Lower lobe of right lung (tissue), 2 donors: ENCODE results near the gene PRELID3B. TPM values are rescaled to one million over a fixed set of nuclear protein-coding genes. Genes with fewer than 3 reads are reported as not detected.
A peak's percentile ranks its signal among the peaks of the same experiment; 100 is the strongest.

Experiments used
- ATAC-seq, 2 donors: fragments of 200-7000 bp; cut with Tn5 transposase; one replicate each; pipeline ENCODE4 v1.9.1; 2020 to 2022; ENCODE audit warnings: mild to moderate bottlenecking in 2 of 2, moderate library complexity in 2 of 2
- DNase-seq: peaks from one replicate; pipeline ENCODE4 v3.0.0-alpha.2; 2020
- H3K27ac ChIP-seq: fragments of 200-600 bp; one replicate; pipeline ENCODE4 v1.8.0; 2022
- H3K27me3 ChIP-seq: fragments of 200-600 bp; one replicate; pipeline ENCODE4 v1.8.0; 2022; ENCODE audit warnings: low read depth
- H3K36me3 ChIP-seq: fragments of 200-600 bp; one replicate; pipeline ENCODE4 v1.8.0; 2022; ENCODE audit warnings: mild to moderate bottlenecking
- H3K4me1 ChIP-seq: fragments of 200-600 bp; one replicate; pipeline ENCODE4 v1.8.0; 2022
- H3K4me3 ChIP-seq: fragments of 200-600 bp; one replicate; pipeline ENCODE4 v1.8.0; 2022; ENCODE audit warnings: mild to moderate bottlenecking
- H3K9me3 ChIP-seq: fragments of 200-600 bp; one replicate; pipeline ENCODE4 v1.8.0; 2022
- intact Hi-C: fragments of 100-400 bp; cut with DNase I; formaldehyde crosslinking; loops from one replicate; pipeline ENCODE4 v1.11.0; 2022
- total RNA-seq: library from RNA; stranded (reverse); fragmentation: NEBNext Ultra II Directional; extraction: Animal tissue kit (Norgen Biotek cat#: 25700); gene quantifications from one replicate; pipeline ENCODE4 v1.2.1, GENCODE V29; 2021
- TF ChIP-seq, protein P1 (sequence below): fragments of 200-600 bp; IDR thresholded peaks from one replicate; pipeline ENCODE4 v1.8.0; 2022; ENCODE audit warnings: antibody characterized with exemption, mild to moderate bottlenecking
- donor health status: DM: no; HTN: yes; CAD: no; lungs with severe emphysema.

Gene PRELID3B
- total RNA-seq, 1 donor from 2014 or later = 43.0 TPM

DNA sequence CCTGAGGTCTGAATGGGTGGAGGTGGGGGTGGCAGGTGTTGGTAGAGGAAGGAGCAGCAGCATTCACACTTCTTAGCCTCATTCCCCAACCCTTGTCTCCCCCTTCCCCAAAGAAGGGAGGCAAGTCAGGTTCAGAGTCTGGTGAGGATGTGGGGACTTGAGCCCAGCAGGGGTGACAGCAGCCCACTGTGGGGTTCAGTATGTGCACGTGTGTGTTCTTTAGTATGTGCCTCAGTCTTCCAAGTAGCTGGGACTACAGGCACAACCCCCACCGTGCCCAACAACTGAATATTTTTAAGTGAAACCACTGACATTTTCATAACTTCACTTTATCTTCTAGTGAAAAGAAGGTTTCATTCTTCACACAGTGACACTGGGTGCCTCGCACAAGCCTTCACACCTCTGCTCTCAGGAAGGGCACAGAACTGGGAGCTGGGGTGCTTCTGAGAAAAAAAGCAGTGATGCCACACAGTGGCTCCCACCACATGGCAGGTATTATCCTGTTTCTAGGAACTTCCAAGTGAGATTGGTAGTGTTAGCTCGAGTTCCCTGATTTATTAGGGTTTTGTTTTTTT lies 33.4 kb upstream of the PRELID3B start:
- H3K27me3 ChIP-seq = no peaks in the 10 kb centered on the region
- intact Hi-C loops = no loop called here
- H3K4me1 ChIP-seq = no peaks in the 10 kb centered on the region
- no peak overlapping the region for H3K27ac ChIP-seq
- DNase-seq (no peak), ATAC-seq (no peak)
- no peaks in the 10 kb centered on the region for H3K9me3 ChIP-seq
- no peaks in the 10 kb centered on the region for H3K36me3 ChIP-seq
- no peak overlapping the region for H3K4me3 ChIP-seq
- TF ChIP-seq, protein P1, sequence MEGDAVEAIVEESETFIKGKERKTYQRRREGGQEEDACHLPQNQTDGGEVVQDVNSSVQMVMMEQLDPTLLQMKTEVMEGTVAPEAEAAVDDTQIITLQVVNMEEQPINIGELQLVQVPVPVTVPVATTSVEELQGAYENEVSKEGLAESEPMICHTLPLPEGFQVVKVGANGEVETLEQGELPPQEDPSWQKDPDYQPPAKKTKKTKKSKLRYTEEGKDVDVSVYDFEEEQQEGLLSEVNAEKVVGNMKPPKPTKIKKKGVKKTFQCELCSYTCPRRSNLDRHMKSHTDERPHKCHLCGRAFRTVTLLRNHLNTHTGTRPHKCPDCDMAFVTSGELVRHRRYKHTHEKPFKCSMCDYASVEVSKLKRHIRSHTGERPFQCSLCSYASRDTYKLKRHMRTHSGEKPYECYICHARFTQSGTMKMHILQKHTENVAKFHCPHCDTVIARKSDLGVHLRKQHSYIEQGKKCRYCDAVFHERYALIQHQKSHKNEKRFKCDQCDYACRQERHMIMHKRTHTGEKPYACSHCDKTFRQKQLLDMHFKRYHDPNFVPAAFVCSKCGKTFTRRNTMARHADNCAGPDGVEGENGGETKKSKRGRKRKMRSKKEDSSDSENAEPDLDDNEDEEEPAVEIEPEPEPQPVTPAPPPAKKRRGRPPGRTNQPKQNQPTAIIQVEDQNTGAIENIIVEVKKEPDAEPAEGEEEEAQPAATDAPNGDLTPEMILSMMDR = no peak

DNA sequence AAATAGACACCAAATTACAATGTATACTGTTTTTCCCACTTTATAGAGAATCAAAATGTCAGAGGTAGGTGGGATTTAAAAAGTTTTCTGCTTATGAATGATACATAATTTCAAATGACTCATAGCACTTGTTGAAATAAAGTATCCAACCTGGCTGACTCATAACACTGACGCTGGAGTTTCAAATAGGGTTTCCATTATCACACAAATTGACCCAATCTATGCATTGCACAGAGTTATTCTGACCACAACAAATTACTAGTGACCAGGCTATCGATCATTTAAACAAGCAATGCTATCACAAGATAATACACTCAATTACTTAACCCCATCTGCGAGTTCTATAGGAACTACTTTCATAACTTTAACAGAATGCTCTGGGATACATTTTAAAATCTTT lies 31.9 kb upstream of the PRELID3B start:
- Histone ChIP-seq H3K9me3 (no peaks in the 10 kb centered on the region), H3K27me3 (no peaks in the 10 kb centered on the region), H3K4me1 (peaks cover under 1% of the 10 kb centered on the region), H3K36me3 (no peaks in the 10 kb centered on the region), H3K27ac (no peak overlapping the region), H3K4me3 (no peak overlapping the region)
- intact Hi-C loops = no loop called here
- ATAC-seq (no peak), DNase-seq (no peak)
- TF ChIP-seq, protein P1 = no peak

DNA sequence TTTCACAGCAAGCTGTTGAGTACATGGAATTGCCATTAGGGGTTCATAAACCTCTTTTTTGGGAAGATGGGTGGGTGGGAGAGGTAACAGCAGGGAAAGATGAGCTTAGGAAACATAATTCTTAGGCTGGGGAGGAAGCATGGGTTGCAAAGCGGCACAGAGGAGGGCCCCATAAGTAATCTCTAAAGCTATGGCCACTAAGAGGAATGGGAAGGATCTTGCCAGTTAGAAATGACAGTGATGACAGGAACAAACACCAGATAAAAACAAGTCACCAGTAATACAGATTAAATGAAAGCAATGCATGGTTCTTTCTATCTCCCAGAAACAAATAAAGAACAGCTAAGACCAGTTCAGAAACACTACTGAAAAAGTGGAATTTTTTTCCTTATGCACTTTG lies 31.0 kb upstream of the PRELID3B start:
- TF ChIP-seq, protein P1 = no peak
- Histone ChIP-seq H3K36me3 (no peaks in the 10 kb centered on the region), H3K27me3 (no peaks in the 10 kb centered on the region), H3K27ac (no peak overlapping the region), H3K9me3 (no peaks in the 10 kb centered on the region), H3K4me3 (no peak overlapping the region), H3K4me1 (peaks cover 4% of the 10 kb centered on the region)
- ATAC-seq = no peak
- no peak for DNase-seq
- intact Hi-C loops = no loop called here

DNA sequence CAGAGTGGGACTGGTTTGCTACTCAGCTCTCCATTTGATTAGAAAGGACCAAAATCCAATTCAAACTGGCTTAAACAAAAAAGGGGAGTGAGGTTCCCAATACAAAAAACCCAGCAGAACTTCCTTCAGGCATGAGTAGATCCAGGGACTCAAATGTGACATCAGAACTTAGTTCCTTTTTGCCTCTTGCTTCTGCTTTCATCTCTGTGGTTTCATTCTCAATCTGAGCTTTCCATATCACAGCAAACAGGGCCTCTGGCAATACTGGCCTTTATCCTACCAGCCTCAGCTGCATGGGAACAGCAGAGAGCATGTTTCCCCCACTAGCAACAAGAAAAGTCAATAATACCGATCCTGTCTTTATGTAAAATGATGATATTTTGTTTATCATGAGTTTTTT lies 28.6 kb upstream of the PRELID3B start:
- intact Hi-C loops = no loop called here
- Histone ChIP-seq H3K27ac (no peak overlapping the region), H3K36me3 (no peaks in the 10 kb centered on the region), H3K4me1 (peaks cover 4% of the 10 kb centered on the region), H3K4me3 (no peak overlapping the region), H3K27me3 (no peaks in the 10 kb centered on the region), H3K9me3 (no peaks in the 10 kb centered on the region)
- TF ChIP-seq, protein P1 = no peak
- no peak for DNase-seq
- ATAC-seq = peak; percentile 50 to 70

DNA sequence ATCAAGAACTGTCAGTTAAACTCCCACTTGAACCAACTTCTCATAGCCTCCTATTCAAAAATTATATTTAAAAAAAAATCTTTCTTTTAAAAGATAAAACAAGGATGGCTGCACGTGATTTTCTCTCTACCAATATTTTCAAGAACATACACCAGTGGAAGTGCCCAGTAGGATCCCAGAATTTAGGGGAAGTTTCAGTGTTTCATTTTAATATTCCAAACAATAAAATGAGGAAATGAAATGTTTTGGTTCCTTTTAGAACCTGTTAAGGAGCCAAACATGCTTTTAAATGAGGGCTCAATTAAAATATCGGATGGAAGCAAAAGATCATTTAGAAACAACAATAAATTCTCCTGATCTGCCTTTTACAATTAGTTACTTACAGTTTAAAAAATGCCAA lies 26.4 kb upstream of the PRELID3B start:
- intact Hi-C loops = no loop called here
- peaks cover 8% of the 10 kb centered on the region for H3K4me1 ChIP-seq
- H3K36me3 ChIP-seq = no peaks in the 10 kb centered on the region
- H3K27ac ChIP-seq = no peak overlapping the region
- no peak for ATAC-seq
- H3K4me3 ChIP-seq = no peak overlapping the region
- H3K9me3 ChIP-seq = no peaks in the 10 kb centered on the region
- no peaks in the 10 kb centered on the region for H3K27me3 ChIP-seq
- TF ChIP-seq, protein P1 = no peak
- no peak for DNase-seq

DNA sequence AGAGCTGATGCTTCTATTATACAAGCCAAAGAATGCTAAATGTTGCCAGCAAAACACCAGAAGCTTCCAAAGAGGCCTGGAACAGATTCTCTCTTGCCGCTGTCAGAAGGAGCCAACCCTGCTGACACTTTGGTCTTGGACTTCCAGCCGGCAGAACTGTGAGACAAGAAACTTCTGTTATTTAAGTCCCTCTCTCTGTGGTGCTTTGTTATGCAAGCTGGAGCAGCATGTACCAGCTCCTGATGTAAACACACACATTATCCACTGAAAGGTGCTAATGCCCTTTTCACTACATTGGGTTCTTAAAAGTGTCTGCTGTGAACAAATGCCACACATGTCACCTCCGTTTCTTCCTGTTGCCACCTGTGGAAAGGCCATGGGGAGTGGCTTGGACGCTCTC lies 25.9 kb upstream of the PRELID3B start:
- no peaks in the 10 kb centered on the region for H3K9me3 ChIP-seq
- no peak overlapping the region for H3K27ac ChIP-seq
- H3K4me3 ChIP-seq = no peak overlapping the region
- peaks cover 13% of the 10 kb centered on the region for H3K4me1 ChIP-seq
- no peaks in the 10 kb centered on the region for H3K27me3 ChIP-seq
- TF ChIP-seq, protein P1 = no peak
- ATAC-seq (no peak), DNase-seq (no peak)
- no peaks in the 10 kb centered on the region for H3K36me3 ChIP-seq
- intact Hi-C loops = no loop called here
